Stimulated activated CD8-positive, alpha-beta memory T cell treated with anti-CD3 and anti-CD28 coated beads, Interleukin-15, amount 100 ng/mL, for 24 hours (primary cell): Measurements from ENCODE around the gene HLA-F.

Experiments used
- DNase-seq: peaks from one replicate; pipeline ENCODE4 v3.0.0-alpha.2; 2020; ENCODE audit warnings: low read depth

The HLA-F gene

GRCh38 chr6:29724937-29725869 is 2.0 kb downstream of the HLA-F start:
- DNase-seq, result no peak

GRCh38 chr6:29726001-29726400 is 2.8 kb downstream of the HLA-F start:
- DNase-seq, result no peak

GRCh38 chr6:29726571-29727194 is 3.4 kb downstream of the HLA-F start:
- no peak for DNase-seq

GRCh38 chr6:29727637-29728036 is 4.4 kb downstream of the HLA-F start:
- no peak for DNase-seq

- DNase-seq, result no peak
Measured at GRCh38 chr6:29728173-29728874, 5.1 kb downstream of the HLA-F start.

- no peak for DNase-seq
Measured at GRCh38 chr6:29728875-29729270, 5.6 kb downstream of the HLA-F start.

- DNase-seq, result no peak
Measured at GRCh38 chr6:29729774-29730328, 6.6 kb downstream of the HLA-F start.

- no peak for DNase-seq
Measured at GRCh38 chr6:29730575-29731126, 7.4 kb downstream of the HLA-F start.

GRCh38 chr6:29731281-29731680 is 8.0 kb downstream of the HLA-F start:
- no peak for DNase-seq

- no peak for DNase-seq
Measured at GRCh38 chr6:29733057-29733456, 9.8 kb downstream of the HLA-F start.

GRCh38 chr6:29734046-29735018 is 11.1 kb downstream of the HLA-F start:
- DNase-seq, result no peak

GRCh38 chr6:29736563-29736962 is 13.3 kb downstream of the HLA-F start:
- no peak for DNase-seq

GRCh38 chr6:29737707-29738630 is 14.7 kb downstream of the HLA-F start:
- no peak for DNase-seq

- no peak for DNase-seq
Measured at GRCh38 chr6:29739136-29739881, 16.1 kb downstream of the HLA-F start.

- DNase-seq, result no peak
Measured at GRCh38 chr6:29739882-29740261, 16.6 kb downstream of the HLA-F start.

GRCh38 chr6:29741592-29741991 is 18.4 kb downstream of the HLA-F start:
- DNase-seq, result no peak

- DNase-seq, result no peak
Measured at GRCh38 chr6:29742127-29742526, 18.9 kb downstream of the HLA-F start.

- no peak for DNase-seq
Measured at GRCh38 chr6:29743025-29743424, 19.8 kb downstream of the HLA-F start.

- DNase-seq, result no peak
Measured at GRCh38 chr6:29743568-29743967, 20.3 kb downstream of the HLA-F start.
